Mesendoderm (in vitro differentiated cells): ENCODE results near the gene UNC93A. TPM values are rescaled to one million over a fixed set of nuclear protein-coding genes. Genes with fewer than 3 reads are reported as not detected.
A peak's percentile ranks its signal among the peaks of the same experiment; 100 is the strongest.
"Not testable (repeated sequence)": the region's sequence is repeated elsewhere in the genome, so short reads cannot be mapped to it uniquely, and the experiment has no call there.

ENCODE experiments used
- DNase-seq: peaks from one replicate; pipeline ENCODE4 v3.0.0; 2013
- H2AK5ac ChIP-seq: 2 replicates; pipeline ENCODE4 v1.6.1; 2013; ENCODE audit warnings: low read length, inconsistent platforms
- H2BK120ac ChIP-seq: 2 replicates; pipeline ENCODE4 v1.6.1; 2013; ENCODE audit warnings: low read depth, mild to moderate bottlenecking, low read length, moderate library complexity, mixed read lengths
- H2BK15ac ChIP-seq: replicated peaks from 2 replicates; pipeline ENCODE4 v1.6.1; 2013; ENCODE audit warnings: low read depth, mild to moderate bottlenecking, moderate library complexity
- H2BK5ac ChIP-seq: 2 replicates; pipeline ENCODE4 v1.6.1; 2013; ENCODE audit warnings: low read length, inconsistent platforms
- H3K18ac ChIP-seq: 2 replicates; pipeline ENCODE4 v1.6.1; 2013; ENCODE audit warnings: mild to moderate bottlenecking, low read length, mixed read lengths
- H3K23ac ChIP-seq: one replicate; pipeline ENCODE4 v1.6.1; 2013; ENCODE audit warnings: low read length
- H3K27ac ChIP-seq: 2 replicates; pipeline ENCODE4 v1.5.1; 2013; ENCODE audit warnings: low read depth, mild to moderate bottlenecking, inconsistent platforms, low read length, moderate library complexity
- H3K27me3 ChIP-seq: 2 replicates; pipeline ENCODE4 v1.6.1; 2013; ENCODE audit warnings: low read length, control low read depth, mild to moderate bottlenecking, inconsistent platforms; ENCODE audit not compliant: insufficient read depth, poor library complexity
- H3K36me3 ChIP-seq: 2 replicates; pipeline ENCODE4 v1.6.1; 2013; ENCODE audit warnings: low read length, inconsistent platforms; ENCODE audit not compliant: control insufficient read depth, insufficient read depth
- H3K4ac ChIP-seq: one replicate; pipeline ENCODE4 v1.6.1; 2013; ENCODE audit warnings: low read depth, mild to moderate bottlenecking, low read length, moderate library complexity
- H3K4me1 ChIP-seq: 2 replicates; pipeline ENCODE4 v1.6.1; 2013; ENCODE audit warnings: low read depth, low read length, inconsistent platforms; ENCODE audit not compliant: control insufficient read depth
- H3K4me2 ChIP-seq: 2 replicates; pipeline ENCODE4 v1.6.1; 2013; ENCODE audit warnings: low read length
- H3K4me3 ChIP-seq: 2 replicates; pipeline ENCODE4 v1.5.1; 2013; ENCODE audit warnings: mild to moderate bottlenecking, low read length
- H3K56ac ChIP-seq: one replicate; pipeline ENCODE4 v1.6.1; 2013; ENCODE audit warnings: low read length
- H3K79me1 ChIP-seq: 2 replicates; pipeline ENCODE4 v1.6.1; 2013; ENCODE audit warnings: low read length, inconsistent platforms
- H3K79me2 ChIP-seq: 2 replicates; pipeline ENCODE4 v1.6.1; 2013; ENCODE audit warnings: mild to moderate bottlenecking, low read length; ENCODE audit not compliant: control insufficient read depth, insufficient read depth
- H3K9ac ChIP-seq: 2 replicates; pipeline ENCODE4 v1.6.1; 2013; ENCODE audit warnings: low read length, inconsistent platforms
- H4K5ac ChIP-seq: one replicate; pipeline ENCODE4 v1.6.1; 2013; ENCODE audit warnings: low read length
- H4K8ac ChIP-seq: one replicate; pipeline ENCODE4 v1.6.1; 2013; ENCODE audit warnings: low read depth, mild to moderate bottlenecking, control low read depth, low read length, moderate library complexity
- WGBS: extraction: QIAGEN DNeasy Blood & Tissue Kit; methylation state at CpG from one replicate; pipeline ENCODE4 v1.1.7; 2013; ENCODE audit warnings: low lambda C conversion rate, missing lambda C conversion rate; ENCODE audit not compliant: insufficient coverage; ENCODE audit errors: extremely low coverage; 5-methylcytosine and 5-hydroxymethylcytosine counted together
- polyA plus RNA-seq, 2 experiments: library from polyadenylated mRNA; stranded (reverse); fragments of 200-250 nt; gene quantifications; one replicate each; pipeline ENCODE4 v1.2.3, GENCODE V29; 2013

The UNC93A gene
- polyA plus RNA-seq (2013, experiment 1 of 2) = 0.28 TPM
- polyA plus RNA-seq (2013, experiment 2 of 2) = 0.24 TPM

- Histone ChIP-seq H3K4me3 (no peak within 1 kb of the TSS), H3K23ac (no peak within 1 kb of the TSS)
- WGBS = no CpG with 5 or more reads among the region's 7 CpGs
These were observed at the start of gene UNC93A for GRCh38 chr6:167290786-167291622. Gene UNC93A, plus strand, starts transcription at chr6:167291315. Its CDS starts 175 bp downstream, at chr6:167291490.

GRCh38 chr6:167241321-167242134 lies 49.6 kb upstream of the UNC93A start:
- H3K79me1 ChIP-seq, H3K56ac ChIP-seq, H2BK120ac ChIP-seq, H3K4ac ChIP-seq, H4K8ac ChIP-seq, H4K5ac ChIP-seq, H3K79me2 ChIP-seq, DNase-seq, H3K27me3 ChIP-seq, H3K4me2 ChIP-seq, H2BK5ac ChIP-seq, H3K9ac ChIP-seq, H2AK5ac ChIP-seq, H3K4me3 ChIP-seq, H3K23ac ChIP-seq, H3K18ac ChIP-seq, H3K27ac ChIP-seq, H3K36me3 ChIP-seq, H2BK15ac ChIP-seq: not testable (repeated sequence)
- WGBS = no CpG with 5 or more reads among the region's 30 CpGs
- peaks cover 11% of the 10 kb centered on the region for H3K4me1 ChIP-seq

More at GRCh38 chr6:167290786-167291622, at the start of gene UNC93A:
- no peak within 1 kb of the TSS for H3K4ac ChIP-seq
- no peak within 1 kb of the TSS for H3K56ac ChIP-seq
- no peaks in the 10 kb centered on the region for H3K79me2 ChIP-seq
- H4K5ac ChIP-seq = no peak within 1 kb of the TSS
- no peak within 1 kb of the TSS for H3K4me2 ChIP-seq
- H2BK15ac ChIP-seq = no peak within 1 kb of the TSS
- no peak within 1 kb of the TSS for H4K8ac ChIP-seq
- no peaks in the 10 kb centered on the region for H3K79me1 ChIP-seq
- H3K9ac ChIP-seq = no peak within 1 kb of the TSS
- no peaks in the 10 kb centered on the region for H3K27me3 ChIP-seq
- peaks cover 3% of the 10 kb centered on the region for H3K4me1 ChIP-seq
- H2AK5ac ChIP-seq = no peak within 1 kb of the TSS
- H3K36me3 ChIP-seq = no peaks in the 10 kb centered on the region
- DNase-seq = no peak
- no peak within 1 kb of the TSS for H2BK5ac ChIP-seq
- H3K18ac ChIP-seq = no peak within 1 kb of the TSS
- H2BK120ac ChIP-seq = no peak within 1 kb of the TSS
- H3K27ac ChIP-seq = no peak within 1 kb of the TSS

- H2BK15ac ChIP-seq, DNase-seq, H3K79me2 ChIP-seq, H3K27me3 ChIP-seq, H3K27ac ChIP-seq, H3K36me3 ChIP-seq, H3K23ac ChIP-seq, H2AK5ac ChIP-seq, H3K4me2 ChIP-seq, H3K9ac ChIP-seq, H4K8ac ChIP-seq, H3K4ac ChIP-seq, H4K5ac ChIP-seq, H3K18ac ChIP-seq, H3K4me3 ChIP-seq, H2BK5ac ChIP-seq, H2BK120ac ChIP-seq, H3K56ac ChIP-seq, H3K79me1 ChIP-seq: not testable (repeated sequence)
- no CpG with 5 or more reads among the region's 7 CpGs for WGBS
- H3K4me1 ChIP-seq = peaks cover 11% of the 10 kb centered on the region
These were observed 49.0 kb upstream of the UNC93A start for GRCh38 chr6:167242135-167242506.

- not testable (repeated sequence) for H3K23ac ChIP-seq, H3K4me3 ChIP-seq, H2BK120ac ChIP-seq, H4K8ac ChIP-seq, H3K79me2 ChIP-seq, H3K27me3 ChIP-seq, H3K36me3 ChIP-seq, H3K4ac ChIP-seq, H4K5ac ChIP-seq, H3K56ac ChIP-seq, H2AK5ac ChIP-seq, H2BK5ac ChIP-seq, H3K4me2 ChIP-seq, H3K27ac ChIP-seq, DNase-seq, H3K9ac ChIP-seq, H3K79me1 ChIP-seq, H2BK15ac ChIP-seq, H3K18ac ChIP-seq
- no CpG with 5 or more reads among the region's 6 CpGs for WGBS
- peaks cover 11% of the 10 kb centered on the region for H3K4me1 ChIP-seq
These were observed 48.5 kb upstream of the UNC93A start for GRCh38 chr6:167242511-167243051.

- H2BK15ac ChIP-seq = no peak overlapping the region
- no peaks in the 10 kb centered on the region for H3K36me3 ChIP-seq
- no peaks in the 10 kb centered on the region for H3K79me1 ChIP-seq
- no peak overlapping the region for H4K8ac ChIP-seq
- H2BK5ac ChIP-seq = peak overlapping the region; percentile 2
- no peak overlapping the region for H3K4ac ChIP-seq
- H3K4me2 ChIP-seq = peak overlapping the region; percentile 8
- H3K18ac ChIP-seq = peak overlapping the region; percentile 12
- H3K27me3 ChIP-seq = no peaks in the 10 kb centered on the region
- H3K9ac ChIP-seq = peak overlapping the region; percentile 51
- H2AK5ac ChIP-seq = peak overlapping the region; percentile 0
- peak overlapping the region; percentile 51 for H3K56ac ChIP-seq
- no CpG with 5 or more reads among the region's 11 CpGs for WGBS
- peak overlapping the region; percentile 2 for H3K23ac ChIP-seq
- H4K5ac ChIP-seq = no peak overlapping the region
- no peak overlapping the region for H2BK120ac ChIP-seq
- DNase-seq = no peak
- no peak overlapping the region for H3K4me3 ChIP-seq
- peak overlapping the region; percentile 57 for H3K27ac ChIP-seq
- H3K79me2 ChIP-seq = no peaks in the 10 kb centered on the region
- peaks cover 11% of the 10 kb centered on the region for H3K4me1 ChIP-seq
These were observed 46.8 kb upstream of the UNC93A start for GRCh38 chr6:167244064-167244960.
